ENCODE results near the gene DCXR.

DCXR gene

GRCh38 chr17:82037092-82037888 is at the start of gene DCXR:
Gene DCXR (minus strand): TSS chr17:82037697. CDS start chr17:82037682, 15 bp downstream.
- DNase-seq: peak; percentile 96

DNA sequence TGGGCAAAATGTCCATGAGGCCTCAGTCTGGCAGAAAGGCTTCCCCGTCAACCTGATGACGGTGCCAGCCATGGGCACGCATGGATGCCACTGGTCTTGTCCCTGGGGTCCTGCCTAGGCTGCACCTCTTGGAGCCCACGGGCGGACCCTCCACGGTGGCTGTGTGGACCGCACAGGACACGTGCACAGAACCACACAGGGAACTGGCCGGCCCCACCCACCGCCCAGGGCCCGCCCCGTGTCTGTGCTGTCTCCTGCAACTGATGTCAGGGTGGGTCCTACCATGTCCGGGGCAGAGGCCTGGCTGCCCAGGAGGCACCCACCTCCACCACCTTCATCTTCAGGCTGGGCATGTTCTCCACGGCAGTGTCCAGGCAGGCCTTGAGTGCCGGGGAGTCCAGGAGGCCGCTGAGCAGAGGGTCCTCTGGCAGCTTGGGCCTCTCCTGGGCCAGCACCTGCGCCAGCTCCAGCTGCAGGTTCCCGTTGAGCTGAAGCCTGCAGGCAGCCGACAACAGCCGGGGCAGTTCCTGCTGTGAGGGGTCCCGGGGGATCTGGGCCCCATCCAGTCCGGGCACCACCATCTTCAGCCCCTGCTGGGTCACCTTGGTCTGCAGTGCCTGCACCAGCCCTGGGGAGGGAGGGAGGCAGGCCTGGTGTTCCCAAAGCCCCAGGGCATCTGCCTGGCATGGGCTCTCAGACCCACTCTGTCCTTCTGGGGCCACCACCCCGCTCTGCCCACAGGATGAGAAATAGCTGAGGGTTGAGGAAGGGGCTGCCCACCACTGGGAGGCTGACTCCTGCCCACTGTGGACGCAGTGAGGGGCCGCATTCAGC is 48.7 kb upstream of the DCXR start:
- DNase-seq: no peak

DNA sequence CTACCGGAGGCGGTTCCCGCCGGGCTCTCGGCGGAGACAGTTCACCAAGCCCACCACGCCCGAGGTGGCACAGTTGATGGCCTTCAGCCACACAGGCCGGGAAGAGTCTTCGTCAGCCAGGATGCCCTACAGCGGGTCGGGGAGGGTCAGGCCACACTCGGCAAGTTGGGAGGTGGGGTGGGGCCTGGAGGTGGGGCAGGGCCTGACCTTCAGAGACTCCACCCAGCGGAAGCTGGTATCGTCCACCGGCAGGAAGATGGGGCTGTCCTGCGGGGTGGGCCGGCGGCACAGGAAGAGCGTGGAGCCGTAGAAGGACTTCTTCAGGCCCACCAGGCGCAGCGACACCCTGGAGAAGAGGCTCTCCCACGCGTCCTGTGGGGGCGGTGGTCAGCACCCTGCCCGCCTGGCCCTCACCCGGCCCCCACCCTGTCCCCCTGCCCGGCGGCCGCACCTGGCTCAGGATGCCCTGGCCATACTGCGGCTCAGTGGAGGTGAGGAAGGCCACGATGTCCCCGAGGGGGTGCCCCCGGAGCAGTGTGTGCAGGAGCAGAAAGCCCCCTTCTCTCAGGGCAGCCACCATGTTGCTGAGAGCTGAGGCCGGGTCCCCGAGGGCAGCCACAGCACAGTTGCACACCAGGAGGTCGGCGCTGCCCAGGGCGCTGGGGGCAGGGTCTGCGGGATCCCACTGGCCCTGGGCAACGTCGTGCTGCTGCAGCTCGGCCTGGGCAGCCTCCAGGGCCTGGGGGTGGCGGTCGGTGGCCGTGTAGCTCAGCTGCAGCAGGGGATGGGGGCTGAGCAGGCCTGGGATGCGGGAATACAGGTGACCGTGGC is 47.7 kb upstream of the DCXR start:
- no peak for DNase-seq

DNA sequence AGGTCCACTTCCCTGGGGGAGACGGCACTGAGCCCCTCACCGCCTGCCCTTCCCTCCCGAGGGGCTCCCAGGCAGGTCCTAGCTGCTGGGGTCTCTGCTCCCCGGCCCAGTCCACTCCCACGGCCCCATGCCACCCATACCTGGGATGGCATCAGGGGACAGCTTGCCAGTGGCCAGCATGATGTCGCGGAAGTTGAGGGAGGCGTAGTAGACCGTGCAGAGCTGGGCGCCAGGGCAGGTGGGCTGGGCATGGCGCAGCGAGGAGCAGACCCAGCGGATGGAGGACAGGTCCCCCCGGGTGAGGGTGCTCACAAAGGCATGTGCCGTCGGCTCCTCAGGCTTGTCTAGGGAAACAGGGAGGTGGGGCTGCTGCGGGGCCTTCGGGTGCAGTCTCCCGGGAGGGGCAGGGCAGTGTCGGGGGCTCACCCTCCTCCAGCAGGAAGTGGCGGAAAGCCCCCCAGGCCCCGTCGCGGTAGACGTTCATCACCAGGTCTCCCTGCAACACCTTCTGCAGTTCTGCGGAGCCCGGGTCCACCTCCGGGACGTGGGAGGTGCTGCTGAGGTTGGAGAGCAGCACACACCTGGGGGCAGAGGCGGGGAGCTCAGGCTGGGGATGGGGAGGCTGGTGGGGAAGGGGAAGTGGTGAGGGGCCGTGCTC is 47.0 kb upstream of the DCXR start:
- no peak for DNase-seq

- no peak for DNase-seq
Measured at GRCh38 chr17:82083533-82084359, 46.2 kb upstream of the DCXR start.

- DNase-seq: no peak
Measured at GRCh38 chr17:82083009-82083408, 45.5 kb upstream of the DCXR start.

DNA sequence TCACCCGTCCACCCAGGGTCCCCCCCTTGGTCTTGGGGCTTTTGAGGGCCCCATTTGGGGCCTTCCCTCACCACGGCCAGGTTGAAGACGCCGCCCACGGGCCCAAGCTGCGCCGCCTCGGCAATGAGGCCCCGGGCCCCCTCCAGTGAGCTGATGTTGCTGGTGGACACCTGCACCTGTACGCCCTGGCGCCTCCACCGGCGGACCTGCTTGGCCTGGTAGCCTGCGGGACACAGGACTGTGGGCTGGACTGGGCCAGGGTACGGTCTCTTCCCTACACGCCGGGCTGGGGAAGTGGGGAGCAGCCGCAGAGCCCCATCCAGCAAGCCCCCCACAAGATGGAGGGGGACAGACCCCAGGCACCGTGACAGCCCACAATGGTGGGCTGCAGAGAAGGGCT is 45.0 kb upstream of the DCXR start:
- DNase-seq: no peak

- DNase-seq: no peak
Measured at GRCh38 chr17:82081966-82082365, 44.5 kb upstream of the DCXR start.

DNA sequence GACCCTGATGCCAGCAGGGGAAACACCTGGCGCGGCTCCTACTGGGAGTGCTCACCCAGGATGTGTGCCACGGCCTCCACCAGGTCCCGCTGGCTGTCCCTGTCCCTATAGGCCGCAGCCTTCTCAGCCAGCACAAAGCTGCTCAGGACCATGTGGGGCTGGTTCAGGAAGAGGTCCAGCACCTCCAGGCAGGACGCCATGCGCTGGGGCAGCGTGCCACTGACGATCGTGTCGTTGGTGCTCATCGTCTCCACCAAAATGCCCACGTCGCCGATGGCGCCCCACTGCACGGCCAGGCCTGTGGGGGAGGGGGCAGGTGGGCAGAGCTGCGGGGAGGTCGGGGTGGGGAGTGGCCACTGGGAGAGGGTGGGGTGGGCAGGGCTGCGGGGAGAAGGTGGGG is 44.0 kb upstream of the DCXR start:
- no peak for DNase-seq

GRCh38 chr17:82080789-82081464 is 43.4 kb upstream of the DCXR start:
- DNase-seq: no peak

GRCh38 chr17:82080048-82080788 is 42.7 kb upstream of the DCXR start:
- DNase-seq: no peak

GRCh38 chr17:82079001-82079677 is 41.6 kb upstream of the DCXR start:
- no peak for DNase-seq

GRCh38 chr17:82078433-82078832 is 40.9 kb upstream of the DCXR start:
- no peak for DNase-seq

DNA sequence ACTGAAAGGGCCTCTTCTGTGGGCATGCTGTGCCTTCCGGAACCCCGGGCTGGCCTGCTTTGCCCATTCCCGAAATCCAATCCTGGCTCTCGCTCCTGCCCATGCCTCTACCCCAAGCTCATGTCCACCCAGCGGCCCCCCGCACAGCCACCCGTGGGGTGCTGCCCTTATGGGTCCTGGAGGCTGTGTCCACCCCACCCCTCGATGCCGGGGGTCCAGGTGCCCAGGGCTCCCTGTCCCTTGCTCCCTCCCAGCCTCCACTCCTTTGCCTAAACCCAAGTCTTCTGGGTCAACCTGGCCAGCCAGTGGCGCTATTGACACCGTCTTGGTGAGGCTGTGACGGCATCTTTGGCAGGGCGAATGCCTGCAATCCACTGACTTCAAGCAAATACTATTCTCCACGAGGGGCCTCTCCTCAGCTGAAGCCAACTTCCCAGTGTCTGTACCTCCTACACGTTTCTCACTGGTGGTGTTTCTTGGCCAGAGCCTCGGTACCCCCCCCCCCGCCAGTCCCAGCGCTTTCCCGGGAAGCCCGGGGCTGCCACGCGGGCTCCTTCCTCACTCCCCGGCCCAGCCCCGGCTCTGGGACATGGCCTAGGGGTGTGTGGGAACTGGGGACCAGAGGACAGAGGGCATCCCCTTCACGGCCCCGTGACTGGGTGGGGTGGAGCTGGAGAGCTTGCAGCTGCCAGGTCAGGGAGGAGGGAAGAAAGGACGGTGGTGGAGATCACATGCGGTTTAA is 40.3 kb upstream of the DCXR start:
- DNase-seq: no peak

- no peak for DNase-seq
Measured at GRCh38 chr17:82076785-82077591, 39.5 kb upstream of the DCXR start.

DNA sequence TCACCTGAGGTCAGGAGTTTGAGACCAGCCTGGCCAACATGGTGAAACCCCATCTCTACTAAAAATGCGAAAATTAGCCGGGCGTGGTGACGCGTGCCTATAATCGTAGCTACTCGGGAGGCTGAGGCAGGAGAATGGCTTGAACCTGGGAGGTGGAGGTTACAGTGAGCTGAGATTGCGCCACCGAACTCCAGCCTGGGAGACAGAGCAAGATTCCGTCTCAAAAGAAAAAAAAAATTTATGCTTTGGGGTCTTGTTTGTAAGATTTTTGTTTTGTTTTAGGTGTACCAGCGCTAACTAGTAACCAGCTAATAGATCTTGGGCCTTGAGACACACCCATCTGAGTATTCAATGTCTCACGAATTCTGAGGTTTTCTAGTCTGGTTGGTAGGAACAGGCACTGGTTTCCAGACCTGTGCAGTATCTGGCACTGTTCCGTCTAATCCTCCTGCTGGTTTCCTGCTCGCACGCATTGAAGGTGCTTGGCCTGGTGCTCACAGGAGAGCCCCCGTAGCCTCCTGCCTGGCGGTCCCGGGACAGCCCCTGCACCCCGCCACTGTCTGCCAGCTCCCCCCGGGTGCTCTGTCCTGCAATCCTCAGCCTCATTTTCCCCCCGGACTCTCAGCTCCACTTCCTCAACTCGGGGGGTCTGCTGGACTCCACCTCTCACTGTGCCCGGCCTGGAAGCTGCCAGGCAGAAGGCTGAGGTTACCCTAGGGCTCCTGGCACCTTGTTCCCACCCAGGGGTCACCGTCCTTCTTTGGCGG is 38.7 kb upstream of the DCXR start:
- no peak for DNase-seq

GRCh38 chr17:82073446-82073845 is 35.9 kb upstream of the DCXR start:
- no peak for DNase-seq
